Kidney epithelial cell (primary cell): ENCODE data around the gene RAB1B. TPM values are rescaled to one million over a fixed set of nuclear protein-coding genes. Genes with fewer than 3 reads are reported as not detected.

Experiments
- DNase-seq: peaks from one replicate; pipeline ENCODE4 v3.0.0-alpha.2; 2010; ENCODE audit warnings: low read depth
- H3K27me3 ChIP-seq: 2 replicates; pipeline ENCODE4 v1.6.0; 2011; ENCODE audit warnings: low read length; ENCODE audit not compliant: control insufficient read depth, insufficient read depth
- H3K36me3 ChIP-seq: 2 replicates; pipeline ENCODE4 v1.5.1; 2011; ENCODE audit warnings: low read length; ENCODE audit not compliant: control insufficient read depth, insufficient read depth
- H3K4me3 ChIP-seq: 2 replicates; pipeline ENCODE4 v1.5.1; 2011; ENCODE audit warnings: low read depth, mild to moderate bottlenecking, control low read depth, low read length
- CTCF ChIP-seq: IDR thresholded peaks from 2 replicates; pipeline ENCODE4 v1.5.1; 2011; ENCODE audit warnings: mild to moderate bottlenecking, moderate library complexity, low read length, control low read depth, inconsistent platforms; ENCODE audit not compliant: insufficient read depth, poor library complexity, severe bottlenecking
- total RNA-seq: library from RNA; depleted of rRNA; stranded (reverse); fragments of >200 nt; gene quantifications from 2 replicates; pipeline ENCODE4 v1.2.3, GENCODE V29; 2015

Gene RAB1B
- total RNA-seq, 1 donor from 2014 or later, result 108 TPM

GRCh38 chr11:66288671-66289547 is 20.5 kb downstream of the RAB1B start, which contains the start of gene YIF1A:
TSS of gene YIF1A (minus strand) at chr11:66289143. CDS start at chr11:66288985, 158 bp downstream.
- Histone ChIP-seq H3K36me3 (no peaks in the 10 kb centered on the region), H3K27me3 (peaks cover 25% of the 10 kb centered on the region), H3K4me3 (peak within 1 kb of the TSS; percentile 74)
- no peak for TF ChIP-seq CTCF
- DNase-seq, result peak; percentile 97

GRCh38 chr11:66289548-66290329 is 21.3 kb downstream of the RAB1B start:
- Histone ChIP-seq H3K4me3 (peak overlapping the region; percentile 57), H3K36me3 (no peaks in the 10 kb centered on the region), H3K27me3 (peaks cover 29% of the 10 kb centered on the region)
- no peak for TF ChIP-seq CTCF
- no peak for DNase-seq

GRCh38 chr11:66290330-66290621 is 21.8 kb downstream of the RAB1B start:
- DNase-seq, result no peak
- no peaks in the 10 kb centered on the region for H3K36me3 ChIP-seq
- H3K4me3 ChIP-seq, result no peak overlapping the region
- peaks cover 30% of the 10 kb centered on the region for H3K27me3 ChIP-seq
- no peak for TF ChIP-seq CTCF

- TF ChIP-seq CTCF, result no peak
- Histone ChIP-seq H3K4me3 (no peak overlapping the region), H3K27me3 (peaks cover 31% of the 10 kb centered on the region), H3K36me3 (no peaks in the 10 kb centered on the region)
- DNase-seq, result no peak
These were observed 22.9 kb downstream of the RAB1B start for GRCh38 chr11:66291303-66291705.

GRCh38 chr11:66291706-66292542 is 23.5 kb downstream of the RAB1B start, which contains the start of gene TMEM151A:
TSS of gene TMEM151A (plus strand) at chr11:66291894. CDS start at chr11:66292014, 120 bp downstream.
- H3K27me3 ChIP-seq, result peaks cover 34% of the 10 kb centered on the region
- H3K36me3 ChIP-seq, result no peaks in the 10 kb centered on the region
- TF ChIP-seq CTCF, result no peak
- DNase-seq, result no peak
- peak within 1 kb of the TSS; percentile 42 for H3K4me3 ChIP-seq
